GM21423 (cell line): ENCODE data around the gene CETP.
"Not testable (repeated sequence)": the region's sequence is repeated elsewhere in the genome, so short reads cannot be mapped to it uniquely, and the experiment has no call there.

Source experiments
- ATAC-seq: cut with Tn5 transposase; IDR thresholded peaks from one replicate; pipeline ENCODE4 v1.9.1; 2021; ENCODE audit warnings: mild to moderate bottlenecking, moderate library complexity; ENCODE audit not compliant: unreplicated experiment

CETP gene

GRCh38 chr16:56995136-56995805 lies 33.5 kb downstream of the CETP start:
- ATAC-seq, result no peak

- no peak for ATAC-seq
Observed at GRCh38 chr16:56997264-56997663, 35.5 kb downstream of the CETP start.

GRCh38 chr16:56997931-56998330 lies 36.2 kb downstream of the CETP start:
- no peak for ATAC-seq

- no peak for ATAC-seq
Observed at GRCh38 chr16:56998352-56998751, 36.6 kb downstream of the CETP start.

- no peak for ATAC-seq
Observed at GRCh38 chr16:56998861-56999260, 37.1 kb downstream of the CETP start.

GRCh38 chr16:56999409-57000270 lies 37.9 kb downstream of the CETP start:
- ATAC-seq, result no peak

GRCh38 chr16:57000271-57001025 lies 38.7 kb downstream of the CETP start:
- peak; percentile 55 for ATAC-seq

GRCh38 chr16:57001026-57001679 lies 39.4 kb downstream of the CETP start:
- no peak for ATAC-seq

- no peak for ATAC-seq
Observed at GRCh38 chr16:57003439-57004386, 42.0 kb downstream of the CETP start.

- no peak for ATAC-seq
Observed at GRCh38 chr16:57004387-57005250, 42.9 kb downstream of the CETP start.

- ATAC-seq, result not testable (repeated sequence)
Observed at GRCh38 chr16:57005597-57005996, 43.8 kb downstream of the CETP start.

- ATAC-seq, result no peak
Observed at GRCh38 chr16:57007050-57007449, 45.3 kb downstream of the CETP start.

GRCh38 chr16:57007530-57007929 lies 45.8 kb downstream of the CETP start:
- ATAC-seq, result no peak

- ATAC-seq, result no peak
Observed at GRCh38 chr16:57008440-57008839, 46.7 kb downstream of the CETP start.

- ATAC-seq, result no peak
Observed at GRCh38 chr16:57009643-57010170, 48.0 kb downstream of the CETP start.

- no peak for ATAC-seq
Observed at GRCh38 chr16:57012353-57012752, 50.6 kb downstream of the CETP start.

GRCh38 chr16:57013229-57013628 lies 51.5 kb downstream of the CETP start:
- no peak for ATAC-seq

GRCh38 chr16:57013902-57014301 lies 52.2 kb downstream of the CETP start:
- ATAC-seq, result no peak

GRCh38 chr16:57016301-57016700 lies 54.6 kb downstream of the CETP start:
- ATAC-seq, result no peak
